Measurements from ENCODE around the gene NDUFC2. TPM values are rescaled to one million over a fixed set of nuclear protein-coding genes. Genes with fewer than 3 reads are reported as not detected.
"Not testable (repeated sequence)": the region's sequence is repeated elsewhere in the genome, so short reads cannot be mapped to it uniquely, and the experiment has no call there.

Gene NDUFC2
- total RNA-seq, 2 experiments from 2014 or later: 218 to 219 TPM

DNA sequence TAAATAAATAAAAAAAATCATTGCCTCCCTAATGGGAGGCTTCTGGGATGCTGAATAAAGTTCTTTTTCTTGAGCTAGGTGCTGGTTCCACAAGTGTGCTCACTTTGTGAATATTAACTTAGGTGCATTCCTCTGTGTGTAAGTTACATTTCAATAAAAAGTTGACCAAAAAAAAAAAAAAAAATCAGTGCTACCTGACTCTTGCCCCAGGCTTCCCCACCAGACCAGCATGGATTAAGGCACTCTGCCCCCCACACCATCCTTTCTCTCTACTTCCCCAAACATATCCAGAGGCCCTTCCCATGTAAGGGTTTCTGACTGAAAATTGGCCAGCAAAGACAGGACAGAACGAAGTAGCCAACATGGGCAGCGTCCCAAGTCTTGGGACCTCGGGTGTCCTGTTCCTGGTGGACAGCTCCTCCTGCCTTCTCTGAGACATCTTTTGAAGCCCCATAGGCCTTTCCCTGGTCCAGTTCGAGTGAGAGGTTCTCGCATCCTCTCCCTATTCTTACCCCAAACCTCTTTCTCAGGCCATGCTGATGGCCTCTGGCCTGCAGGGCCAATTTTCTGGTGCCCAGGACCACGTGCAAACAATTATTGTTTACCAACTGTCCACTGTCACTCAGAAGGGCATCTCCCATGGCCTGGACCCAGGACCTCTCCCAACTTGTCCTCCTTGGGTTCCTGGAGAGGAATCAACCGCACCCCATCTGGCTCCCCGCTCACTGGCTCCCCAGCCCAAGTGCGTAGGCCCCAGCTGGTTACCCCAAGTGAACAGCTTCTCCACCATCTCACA lies 41.6 kb downstream of the NDUFC2 start:
- CTCF ChIA-PET: interaction anchor here (1.0 kb wide), 1 partner anchor 30 kb away, joined by 3 read pairs; no protein-coding TSS in a partner anchor
- POLR2A ChIA-PET: interaction anchor here (0.7 kb wide), 1 partner anchor 43 kb away, joined by 3 read pairs; no protein-coding TSS in a partner anchor

DNA sequence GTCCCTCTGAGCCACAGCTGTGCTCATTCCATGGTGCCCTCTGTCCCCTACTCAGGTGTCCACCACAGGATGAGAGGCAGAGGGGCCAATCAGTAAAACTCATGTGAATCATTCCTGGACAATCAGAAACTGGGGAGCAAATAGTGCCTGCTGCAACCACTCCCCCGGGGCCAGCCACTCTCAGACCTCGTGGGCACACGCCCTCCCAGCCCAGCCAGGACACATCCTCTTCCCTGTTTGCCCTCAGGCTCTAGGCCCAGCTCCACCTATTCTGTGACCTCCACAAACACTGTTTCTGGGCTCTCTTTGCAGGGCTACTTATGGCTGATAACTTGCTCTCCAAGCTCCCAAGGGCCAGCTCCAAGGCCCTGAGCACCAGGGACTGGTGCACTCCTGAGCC lies 42.6 kb downstream of the NDUFC2 start:
- ChIA-PET CTCF (interaction anchor here (1.0 kb wide), 1 partner anchor 29 kb away, joined by 3 read pairs; no protein-coding TSS in a partner anchor), POLR2A (interaction anchor here (0.7 kb wide), 1 partner anchor 42 kb away, joined by 3 read pairs; no protein-coding TSS in a partner anchor)

DNA sequence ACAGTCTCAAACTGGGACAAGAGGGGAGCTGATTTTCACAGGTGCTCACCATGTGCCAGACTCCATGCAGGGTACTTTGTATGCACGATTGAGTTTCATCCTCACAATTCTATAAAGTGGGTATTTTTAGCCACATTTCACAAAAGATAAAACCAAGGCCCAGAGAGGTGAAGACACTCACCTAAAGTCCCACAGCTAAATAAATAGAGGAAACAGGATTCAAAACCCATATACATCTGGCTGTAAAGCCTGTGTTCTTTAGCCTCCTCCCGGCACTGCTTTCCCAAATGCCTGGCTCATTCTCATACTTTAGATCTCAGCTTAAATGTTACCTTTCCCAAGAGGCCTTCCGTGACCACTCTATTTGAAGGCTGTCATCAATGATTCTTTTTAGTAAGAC lies 43.3 kb downstream of the NDUFC2 start:
- ChIA-PET POLR2A (no interaction called here), CTCF (no interaction called here)

- POLR2A ChIA-PET: no interaction called here
- CTCF ChIA-PET: no interaction called here
Measured at GRCh38 chr11:78034623-78035022, 45.0 kb downstream of the NDUFC2 start.

- ChIA-PET CTCF (interaction anchor here (0.7 kb wide), 1 partner anchor 18 kb away, joined by 3 read pairs; no protein-coding TSS in a partner anchor), POLR2A (no interaction called here)
Measured at GRCh38 chr11:78033040-78033439, 46.6 kb downstream of the NDUFC2 start.

- CTCF ChIA-PET: no interaction called here
Measured at GRCh38 chr11:78032090-78032489, 47.6 kb downstream of the NDUFC2 start.

GRCh38 chr11:78031629-78032028 lies 48.0 kb downstream of the NDUFC2 start:
- POLR2A ChIA-PET: no interaction called here
- CTCF ChIA-PET: interaction anchor here (0.7 kb wide), 1 partner anchor 11 kb away, joined by 3 read pairs; no protein-coding TSS in a partner anchor

More at GRCh38 chr11:78032090-78032489, 47.6 kb downstream of the NDUFC2 start:
- POLR2A ChIA-PET: no interaction called here

DNA sequence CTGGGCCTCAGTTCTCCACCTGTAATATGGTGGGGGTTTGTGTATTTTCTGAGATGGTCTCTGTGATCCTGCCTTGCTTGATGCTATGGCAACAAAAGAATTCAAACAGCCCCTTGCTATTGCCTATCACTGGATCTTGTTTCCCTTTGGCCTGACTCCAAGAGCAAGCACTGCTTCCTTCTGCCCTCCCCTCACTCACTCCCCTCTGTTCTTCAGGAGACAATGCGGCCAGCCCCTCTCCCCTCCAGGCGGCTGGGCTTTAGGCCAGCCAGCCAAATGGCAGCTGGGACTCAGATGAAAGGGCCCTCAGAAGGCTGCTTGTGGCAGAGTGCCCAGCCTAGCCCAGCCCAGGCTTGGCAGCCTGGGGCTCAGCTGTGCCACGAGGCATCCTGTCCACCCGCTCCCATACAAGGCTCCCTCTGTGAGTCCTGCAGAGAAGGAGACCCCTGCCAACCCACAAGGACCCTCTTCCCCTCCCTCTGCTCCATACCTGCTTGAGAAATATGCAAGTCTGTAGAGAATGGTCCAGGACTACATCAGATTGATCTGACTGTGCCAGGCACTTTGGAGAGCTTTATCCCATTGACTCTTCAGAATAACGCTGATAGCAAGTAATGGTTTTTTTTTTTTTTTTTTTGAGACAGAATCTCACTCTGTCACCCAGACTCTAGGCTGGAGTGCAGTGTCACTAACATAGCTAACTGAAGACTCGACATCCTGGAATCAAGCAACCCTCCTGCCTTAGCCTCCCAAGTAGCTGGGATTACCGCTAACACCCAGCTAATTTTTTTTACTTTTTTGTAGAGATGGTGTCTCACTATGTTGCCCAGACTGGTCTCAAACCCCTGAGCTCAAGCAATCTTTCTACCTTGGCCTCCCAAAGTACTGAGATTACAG lies 49.0 kb downstream of the NDUFC2 start:
- ChIA-PET POLR2A (no interaction called here), CTCF (interaction anchor here (0.7 to 1.1 kb wide), 3 partner anchors 10 to 31 kb away, joined by 3 to 4 read pairs (median 3); no protein-coding TSS in a partner anchor)

GRCh38 chr11:78028423-78028822 lies 51.2 kb downstream of the NDUFC2 start:
- POLR2A ChIA-PET, CTCF ChIA-PET: not testable (repeated sequence)

GRCh38 chr11:78027759-78028158 lies 51.9 kb downstream of the NDUFC2 start:
- CTCF ChIA-PET: no interaction called here
- POLR2A ChIA-PET: no interaction called here

- ChIA-PET CTCF (no interaction called here), POLR2A (no interaction called here)
Measured at GRCh38 chr11:78025378-78025777, 54.3 kb downstream of the NDUFC2 start.

DNA sequence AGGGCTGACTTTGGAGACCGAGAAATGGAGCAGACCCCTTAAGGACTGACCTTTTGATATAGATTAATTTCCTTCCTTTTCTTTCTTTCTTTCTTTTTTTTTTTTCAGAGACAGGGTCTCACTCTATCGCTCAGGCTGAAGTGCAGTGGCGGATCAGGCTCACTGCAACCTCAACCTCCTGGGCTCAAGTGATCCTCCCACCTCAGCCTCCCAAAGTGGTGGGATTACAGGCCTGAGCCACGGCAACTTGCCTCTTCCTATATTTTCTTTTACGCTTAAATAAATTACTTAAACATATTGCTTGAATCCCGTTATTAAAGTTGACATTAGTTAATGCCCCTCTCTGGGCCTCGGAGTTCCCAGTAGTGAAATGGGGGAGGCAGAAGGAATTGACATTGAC lies 56.2 kb downstream of the NDUFC2 start:
- ChIA-PET POLR2A (no interaction called here), CTCF (no interaction called here)

GRCh38 chr11:78022397-78023396 lies 57.0 kb downstream of the NDUFC2 start, which contains the start of gene KCTD14:
Gene KCTD14, minus strand, starts transcription at chr11:78023276. Its CDS starts 27 bp downstream, at chr11:78023249.
- ChIA-PET CTCF (no interaction called here), POLR2A (no interaction called here)

- CTCF ChIA-PET: no interaction called here
- POLR2A ChIA-PET: no interaction called here
Measured at GRCh38 chr11:78021611-78022010, 58.1 kb downstream of the NDUFC2 start.

DNA sequence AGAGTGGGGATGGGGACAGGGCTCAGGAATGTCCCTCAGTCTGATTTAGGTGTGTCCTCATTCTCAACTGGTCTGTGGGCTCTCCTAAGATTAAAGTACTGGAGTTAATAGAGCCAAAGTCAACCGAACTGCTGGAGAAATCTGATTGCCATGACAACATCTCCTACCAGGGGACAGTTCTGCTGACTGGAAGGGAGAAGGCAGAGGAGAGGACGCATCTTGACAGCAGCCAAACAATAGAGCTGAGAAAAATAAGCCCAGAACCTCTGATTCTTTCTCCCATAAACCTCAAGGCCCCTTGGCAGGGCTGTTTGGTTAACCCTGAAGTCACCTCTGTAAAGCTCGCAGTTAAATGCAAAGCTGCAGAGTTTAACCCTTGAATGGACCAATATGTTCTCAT lies 59.4 kb downstream of the NDUFC2 start:
- CTCF ChIA-PET: interaction anchor here (0.6 to 1.3 kb wide), 2 partner anchors 11 to 27 kb away, joined by 3 read pairs; no protein-coding TSS in a partner anchor
- POLR2A ChIA-PET: no interaction called here

GRCh38 chr11:78019808-78020207 lies 59.9 kb downstream of the NDUFC2 start:
- ChIA-PET CTCF (interaction anchor here (0.6 kb wide), 1 partner anchor 11 kb away, joined by 3 read pairs; no protein-coding TSS in a partner anchor), POLR2A (no interaction called here)

All from activated CD8-positive, alpha-beta memory T cell treated with anti-CD3 and anti-CD28 coated beads for 36 hours (primary cell).